ENCODE data around the gene RMRP.

RMRP gene

GRCh38 chr9:35686222-35687203 lies 28.7 kb upstream of the RMRP start:
- DNase-seq = no peak

DNA sequence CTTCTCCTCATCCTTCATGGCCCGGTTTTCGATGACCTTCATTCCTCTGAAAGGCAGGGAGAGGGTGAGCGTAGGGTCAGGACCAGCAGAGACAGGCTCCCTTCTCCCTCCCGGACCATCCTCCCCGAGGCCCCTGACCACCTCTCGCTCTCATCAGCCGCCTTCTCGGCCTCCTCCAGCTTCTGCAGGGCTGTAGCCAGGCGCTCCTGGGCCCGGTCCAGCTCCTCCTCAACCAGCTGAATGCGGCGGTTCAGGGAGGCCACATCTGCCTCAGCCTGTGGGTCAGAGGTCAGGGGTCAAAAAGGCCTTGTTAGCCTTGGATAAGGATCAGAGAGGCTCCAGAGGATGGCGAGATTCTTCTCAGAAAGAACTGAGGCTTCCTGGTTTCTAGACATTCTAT lies 27.7 kb upstream of the RMRP start:
- no peak for DNase-seq

GRCh38 chr9:35684921-35685320 lies 27.1 kb upstream of the RMRP start:
- no peak for DNase-seq

DNA sequence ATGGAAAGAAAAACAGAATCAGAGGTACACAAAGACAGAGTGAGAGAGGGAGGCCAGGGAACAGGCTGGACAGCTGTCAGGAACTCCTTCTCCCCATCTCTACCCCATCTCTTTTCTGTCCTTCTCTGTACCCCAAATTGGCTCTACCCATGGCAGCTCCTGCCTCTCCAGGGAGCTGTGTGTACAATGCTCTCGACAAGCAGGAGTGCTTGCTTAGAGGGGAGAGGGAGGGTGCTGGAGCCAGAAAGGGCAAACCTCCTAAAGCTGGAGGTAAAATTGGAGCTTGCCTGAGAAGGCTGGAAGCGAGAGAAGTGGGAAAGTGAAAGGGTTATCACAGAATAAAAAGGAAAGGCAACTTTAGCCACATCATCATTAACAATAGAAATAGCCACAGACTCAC lies 25.5 kb upstream of the RMRP start:
- no peak for DNase-seq

DNA sequence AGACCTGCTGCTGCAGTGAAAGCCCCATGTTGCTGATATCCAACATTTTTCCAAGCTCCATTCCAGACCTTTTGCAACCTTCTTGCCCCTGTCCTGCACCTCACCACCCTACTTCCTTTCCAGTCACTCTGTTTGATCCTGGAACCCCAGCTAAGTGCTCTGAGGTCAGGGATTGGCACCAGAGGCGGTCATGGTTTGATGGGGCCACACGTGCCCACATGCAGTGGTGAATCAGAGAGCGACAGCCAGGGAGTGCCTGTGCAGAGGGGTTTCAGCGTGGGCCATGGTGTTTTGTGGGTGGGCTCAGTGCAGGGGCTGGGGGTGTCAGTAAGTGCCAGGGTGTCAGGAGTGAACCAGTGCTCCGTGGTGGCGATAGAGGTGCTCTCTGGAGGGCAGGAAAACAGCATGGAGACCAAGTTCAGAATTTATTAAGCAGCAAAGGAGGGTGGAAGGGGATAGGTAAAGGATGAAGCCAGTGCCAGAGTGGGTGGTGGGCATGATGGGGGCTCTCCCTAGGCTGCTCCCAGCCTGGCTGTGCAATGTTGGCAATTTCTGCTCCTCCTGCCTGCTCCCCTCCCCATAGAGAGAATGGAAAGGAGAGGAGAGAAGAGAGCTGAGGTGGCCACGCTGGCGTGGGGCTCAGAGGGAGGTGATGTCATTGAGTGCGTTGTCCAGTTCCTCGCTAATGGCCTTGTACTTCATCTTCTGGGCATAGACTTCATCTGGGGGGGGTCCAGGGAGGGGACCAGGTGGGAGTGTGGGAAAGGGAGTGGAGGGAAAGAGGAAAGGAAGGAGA lies 24.9 kb upstream of the RMRP start:
- no peak for DNase-seq

GRCh38 chr9:35682051-35682450 lies 24.2 kb upstream of the RMRP start:
- DNase-seq = no peak

- DNase-seq = no peak
Observed at GRCh38 chr9:35681341-35682002, 23.7 kb upstream of the RMRP start.

DNA sequence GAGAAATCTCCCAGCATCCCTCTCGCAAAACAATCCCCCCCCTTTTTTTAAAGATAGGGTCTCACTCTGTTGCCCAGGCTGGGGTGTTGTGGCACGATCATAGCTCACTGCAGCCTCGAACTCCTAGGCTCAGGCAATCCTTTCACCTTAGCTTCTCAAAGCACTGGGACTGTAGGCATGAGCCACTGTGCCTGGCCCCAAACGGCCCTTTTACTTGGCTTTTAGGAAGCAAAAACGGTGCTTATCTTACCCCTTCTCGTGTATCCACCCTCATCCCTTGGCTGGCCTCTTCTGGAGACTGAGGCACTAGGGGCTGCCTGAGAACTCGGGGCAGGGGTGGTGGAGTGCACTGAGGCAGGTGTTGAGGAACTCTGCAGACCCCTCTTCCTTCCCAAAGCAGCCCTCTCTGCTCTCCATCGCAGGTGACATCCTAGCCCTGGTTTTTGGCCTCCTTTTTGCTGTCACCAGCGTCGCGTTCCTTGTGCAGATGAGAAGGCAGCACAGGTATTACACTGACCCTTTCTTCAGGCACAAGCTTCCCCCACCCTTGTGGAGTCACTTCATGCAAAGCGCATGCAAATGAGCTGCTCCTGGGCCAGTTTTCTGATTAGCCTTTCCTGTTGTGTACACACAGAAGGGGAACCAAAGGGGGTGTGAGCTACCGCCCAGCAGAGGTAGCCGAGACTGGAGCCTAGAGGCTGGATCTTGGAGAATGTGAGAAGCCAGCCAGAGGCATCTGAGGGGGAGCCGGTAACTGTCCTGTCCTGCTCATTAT lies 22.7 kb upstream of the RMRP start:
- no peak for DNase-seq

DNA sequence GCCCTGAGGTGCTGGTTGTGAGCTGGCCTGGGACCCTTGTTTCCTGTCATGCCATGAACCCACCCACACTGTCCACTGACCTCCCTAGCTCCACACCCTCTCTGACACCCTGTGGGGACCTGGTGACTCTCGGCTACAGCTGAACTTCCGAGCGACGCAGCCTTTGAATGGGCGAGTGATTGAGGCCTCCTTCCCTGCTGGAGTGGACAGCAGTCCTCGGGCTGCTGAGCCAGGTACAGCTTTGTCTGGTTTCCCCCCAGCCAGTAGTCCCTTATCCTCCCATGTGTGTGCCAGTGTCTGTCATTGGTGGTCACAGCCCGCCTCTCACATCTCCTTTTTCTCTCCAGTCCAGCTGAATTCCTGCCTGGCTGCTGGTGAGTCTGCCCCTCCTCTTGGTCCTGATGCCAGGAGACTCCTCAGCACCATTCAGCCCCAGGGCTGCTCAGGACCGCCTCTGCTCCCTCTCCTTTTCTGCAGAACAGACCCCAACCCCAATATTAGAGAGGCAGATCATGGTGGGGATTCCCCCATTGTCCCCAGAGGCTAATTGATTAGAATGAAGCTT lies 22.0 kb upstream of the RMRP start:
- no peak for DNase-seq

GRCh38 chr9:35679091-35679490 lies 21.3 kb upstream of the RMRP start:
- DNase-seq = no peak

GRCh38 chr9:35675732-35676392 lies 18.0 kb upstream of the RMRP start:
- DNase-seq = peak; percentile 61

DNA sequence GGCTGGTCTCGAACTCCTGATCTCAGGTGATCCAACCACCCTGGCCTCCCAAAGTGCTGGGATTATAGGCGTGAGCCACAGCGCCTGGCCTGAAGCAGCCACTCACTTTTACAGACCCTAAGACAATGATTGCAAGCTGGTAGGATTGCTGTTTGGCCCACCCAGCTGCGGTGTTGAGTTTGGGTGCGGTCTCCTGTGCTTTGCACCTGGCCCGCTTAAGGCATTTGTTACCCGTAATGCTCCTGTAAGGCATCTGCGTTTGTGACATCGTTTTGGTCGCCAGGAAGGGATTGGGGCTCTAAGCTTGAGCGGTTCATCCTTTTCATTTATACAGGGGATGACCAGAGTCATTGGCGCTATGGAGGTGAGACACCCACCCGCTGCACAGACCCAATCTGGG lies 17.4 kb upstream of the RMRP start:
- no peak for DNase-seq

GRCh38 chr9:35674025-35674361 lies 16.2 kb upstream of the RMRP start:
- no peak for DNase-seq

DNA sequence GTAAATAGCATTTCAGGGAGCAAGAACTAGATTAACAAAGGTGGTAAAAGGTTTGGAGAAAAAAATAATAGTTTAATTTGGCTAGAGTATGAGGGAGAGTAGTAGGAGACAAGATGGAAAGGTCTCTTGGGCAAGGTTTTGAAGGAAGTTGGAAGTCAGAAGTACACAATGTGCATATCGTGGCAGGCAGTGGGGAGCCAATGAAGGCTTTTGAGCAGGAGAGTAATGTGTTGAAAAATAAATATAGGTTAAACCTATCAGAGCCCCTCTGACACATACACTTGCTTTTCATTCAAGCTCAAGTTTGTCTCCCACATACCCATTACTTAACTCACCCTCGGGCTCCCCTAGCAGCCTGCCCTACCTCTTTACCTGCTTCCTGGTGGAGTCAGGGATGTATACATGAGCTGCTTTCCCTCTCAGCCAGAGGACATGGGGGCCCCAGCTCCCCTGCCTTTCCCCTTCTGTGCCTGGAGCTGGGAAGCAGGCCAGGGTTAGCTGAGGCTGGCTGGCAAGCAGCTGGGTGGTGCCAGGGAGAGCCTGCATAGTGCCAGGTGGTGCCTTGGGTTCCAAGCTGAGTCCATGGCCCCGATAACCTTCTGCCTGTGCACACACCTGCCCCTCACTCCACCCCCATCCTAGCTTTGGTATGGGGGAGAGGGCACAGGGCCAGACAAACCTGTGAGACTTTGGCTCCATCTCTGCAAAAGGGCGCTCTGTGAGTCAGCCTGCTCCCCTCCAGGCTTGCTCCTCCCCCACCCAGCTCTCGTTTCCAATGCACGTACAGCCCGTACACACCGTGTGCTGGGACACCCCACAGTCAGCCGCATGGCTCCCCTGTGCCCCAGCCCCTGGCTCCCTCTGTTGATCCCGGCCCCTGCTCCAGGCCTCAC lies 15.6 kb upstream of the RMRP start, which contains the start of gene CA9:
TSS of gene CA9 (plus strand) at position 797 of the 893 bp plus-strand sequence. CDS start at position 829, 32 bp downstream.
- DNase-seq = no peak

DNA sequence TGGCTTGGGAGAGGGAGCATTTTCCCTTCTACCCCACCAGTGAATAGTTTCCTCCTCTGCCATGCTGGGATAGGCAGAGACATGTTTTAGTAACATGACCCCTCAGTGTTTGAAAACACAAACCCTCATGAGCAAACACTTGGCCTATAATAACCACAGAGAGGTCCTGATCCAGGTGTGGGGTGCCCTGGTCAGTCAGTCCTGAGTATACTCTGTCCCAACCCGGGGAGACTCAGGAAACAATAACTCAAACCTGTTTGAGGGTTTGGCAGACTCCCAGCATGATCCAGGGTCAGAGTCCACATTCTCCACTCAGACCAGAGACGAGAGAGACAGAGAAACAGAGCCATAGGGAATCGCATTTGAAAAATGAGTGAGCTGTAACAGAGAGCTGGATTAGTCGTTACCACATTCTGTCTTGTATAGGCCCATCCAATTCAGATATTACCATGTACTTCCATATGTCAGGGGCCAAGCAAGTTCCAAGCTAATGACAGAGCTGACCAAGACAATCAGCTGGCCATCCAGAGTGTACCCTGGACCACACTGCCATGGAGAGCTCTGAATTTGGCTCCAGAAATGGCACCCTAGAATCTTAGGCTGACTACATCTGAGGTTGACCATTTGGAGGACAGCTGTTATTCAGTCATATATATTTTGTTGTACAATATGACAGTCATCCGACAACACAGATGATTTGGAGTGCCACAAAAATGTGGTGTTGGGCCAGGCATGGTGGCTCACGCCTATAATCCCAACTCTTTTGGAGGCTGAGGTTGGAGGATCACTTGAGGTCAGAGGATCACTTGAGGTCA lies 11.7 kb upstream of the RMRP start:
- DNase-seq = no peak

DNA sequence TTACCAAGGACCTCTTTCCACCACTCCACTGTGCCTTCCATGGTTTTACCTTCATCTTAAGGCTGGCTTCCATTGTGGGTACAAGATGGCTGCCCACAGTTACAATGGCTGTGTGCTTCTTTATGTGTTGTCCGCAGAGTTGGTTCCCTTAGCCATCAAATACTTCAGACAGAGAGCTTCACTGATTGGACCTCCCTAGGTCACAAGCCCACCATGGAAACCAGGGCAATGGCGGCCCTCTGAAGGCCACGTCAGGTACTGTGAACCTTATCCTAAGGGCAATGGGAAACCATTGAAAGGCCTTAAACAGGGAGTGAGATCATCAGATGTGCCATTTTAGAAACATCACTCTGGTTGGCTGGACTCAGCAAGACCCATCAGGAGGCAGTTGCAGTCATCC lies 10.1 kb upstream of the RMRP start:
- no peak for DNase-seq

GRCh38 chr9:35666549-35666948 lies 8.7 kb upstream of the RMRP start:
- no peak for DNase-seq

DNA sequence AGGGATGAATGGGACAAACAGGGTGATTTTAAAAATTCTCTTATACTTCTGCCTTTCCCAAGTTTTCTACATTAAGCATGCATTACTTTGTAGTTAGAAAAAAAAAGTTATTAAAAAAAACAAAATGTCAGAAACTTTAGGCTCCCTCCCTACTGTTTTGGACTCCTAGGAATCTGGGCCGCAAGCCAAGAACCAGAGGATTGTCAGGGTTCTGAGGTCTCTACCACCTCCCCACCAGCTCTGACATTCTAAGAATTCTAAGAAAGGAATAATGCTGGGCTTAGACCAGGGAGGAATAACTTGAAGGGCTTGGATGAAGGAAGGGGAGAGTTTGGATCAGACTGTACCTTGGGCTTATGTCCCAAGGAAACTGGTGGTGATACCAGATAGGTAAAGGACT lies 8.2 kb upstream of the RMRP start:
- DNase-seq = no peak

DNA sequence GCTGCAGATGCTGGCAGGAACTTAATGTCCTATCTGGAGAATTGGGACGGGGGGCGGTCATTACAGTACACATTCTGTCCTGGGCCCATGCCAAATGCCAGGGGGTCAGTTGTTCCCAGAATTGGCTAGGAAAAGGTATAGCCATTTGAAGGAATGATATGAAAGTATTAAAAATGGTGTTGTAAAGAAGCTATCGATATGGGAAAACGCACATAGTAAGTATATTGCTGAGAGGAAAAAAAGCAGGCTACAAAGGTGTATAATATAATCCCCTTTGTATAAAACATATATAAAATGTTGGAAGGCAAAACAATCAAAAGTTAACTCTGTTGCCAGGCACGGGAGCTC lies 7.6 kb upstream of the RMRP start:
- no peak for DNase-seq

Measured in stimulated activated CD4-positive, alpha-beta T cell treated with anti-CD3 and anti-CD28 coated beads, Interleukin-15, amount 100 ng/mL, for 24 hours (primary cell).